HepG2 (cell line): ENCODE results near the gene KIAA0040. TPM values are rescaled to one million over a fixed set of nuclear protein-coding genes. Genes with fewer than 3 reads are reported as not detected.

Experiments used
- HMG20B ChIP-seq: conservative IDR thresholded peaks from 2 replicates; pipeline ENCODE4 v1.6.1; 2016; ENCODE audit warnings: missing genetic modification reagents, missing compliant biosample characterization
- MATR3 ChIP-seq: sonication (generic); formaldehyde crosslinking; IDR thresholded peaks from 2 replicates; pipeline ENCODE4 v1.4.0; 2020; ENCODE audit warnings: missing genetic modification reagents
- MAZ ChIP-seq, 2 experiments: sonication (generic) in 1 of 2; formaldehyde crosslinking in 1 of 2; IDR thresholded peaks; 2 replicates each; pipeline versions ENCODE4 v1.5.0 to v1.6.1; 2012 to 2020; ENCODE audit warnings: low read depth in 2 of 2, mild to moderate bottlenecking in 2 of 2, borderline replicate concordance in 1 of 2, improper control_type of control experiment in 1 of 2, low read length in 1 of 2, missing genetic modification reagents in 1 of 2, moderate library complexity in 1 of 2
- TRIM22 ChIP-seq: fragments of 450-650 bp; IDR thresholded peaks from 2 replicates; pipeline ENCODE4 v1.6.1; 2017
- ZBED4 ChIP-seq: sonication (generic); formaldehyde crosslinking; IDR thresholded peaks from 2 replicates; pipeline ENCODE4 v1.4.0; 2020; ENCODE audit warnings: missing genetic modification reagents, borderline replicate concordance
- ZBTB40 ChIP-seq, 2 experiments: fragments of 450-650 bp in 1 of 2; sonication (generic) in 1 of 2; formaldehyde crosslinking in 1 of 2; IDR thresholded peaks; 2 replicates each; pipeline versions ENCODE4 v1.6.1 to v1.8.0; 2016 to 2022; ENCODE audit warnings: antibody characterized with exemption in 1 of 2, mild to moderate bottlenecking in 1 of 2, missing genetic modification reagents in 1 of 2
- ZNF24 ChIP-seq: fragments of 450-650 bp; IDR thresholded peaks from 2 replicates; pipeline ENCODE4 v1.6.1; 2017; ENCODE audit warnings: antibody characterized with exemption, mild to moderate bottlenecking
- ZNF510 ChIP-seq: sonication (generic); formaldehyde crosslinking; IDR thresholded peaks from 2 replicates; pipeline ENCODE4 v1.4.0; 2020; ENCODE audit warnings: low read depth, mild to moderate bottlenecking, missing genetic modification reagents
- ZNF589 ChIP-seq: sonication (generic); formaldehyde crosslinking; conservative IDR thresholded peaks from 2 replicates; pipeline ENCODE4 v1.8.0; 2022; ENCODE audit warnings: mild to moderate bottlenecking, moderate library complexity, missing genetic modification reagents
- polyA plus RNA-seq, 8 experiments: library from polyadenylated mRNA; depleted of rRNA in 3 of 8; stranded (reverse) in 7 of 8; unstranded in 1 of 8; fragments of >200 nt; fragmentation: Illumina TruSeq in 4 of 8; extraction: Trizol in 4 of 8; gene quantifications; 2 replicates each; pipeline versions ENCODE4 v1.2.1 to v1.2.3, GENCODE V29; 2011 to 2016; ENCODE audit warnings: low read depth in 4 of 8, missing spikeins in 1 of 8, mixed read lengths in 1 of 8; ENCODE audit not compliant: insufficient read depth in 1 of 8
- total RNA-seq, 5 experiments: library from RNA; depleted of rRNA; stranded (reverse); fragments of >200 nt; fragmentation: Illumina TruSeq; extraction: Trizol; gene quantifications; 2 replicates each; pipeline ENCODE4 v1.2.3, GENCODE V29; 2016; ENCODE audit warnings: low read depth in 1 of 5

The KIAA0040 gene
- total and polyA plus RNA-seq, 2 of the 13 experiments (the other 11 are each of a cell fraction or from before 2014, with no cell fraction given), result 0.24 to 0.26 TPM

- TF ChIP-seq ZBTB40 (IDR thresholded peaks at IDR 0.05) (no peak), ZBTB40 (CRISPR knock-in tag; IDR thresholded peaks at IDR 0.05) (no peak), ZNF24 (no peak), ZNF510 (CRISPR knock-in tag) (no peak), MAZ (IDR thresholded peaks at IDR 0.05; ENCODE audit: borderline replicate concordance, low read depth, low read length) (no peak), MAZ (CRISPR knock-in tag; IDR thresholded peaks at IDR 0.05; ENCODE audit: low read depth) (no peak), ZNF589 (CRISPR knock-in tag) (no peak), HMG20B (no peak), MATR3 (CRISPR knock-in tag) (no peak), ZBED4 (no peak), TRIM22 (no peak)
These were observed 76.3 kb downstream of the KIAA0040 start (continued) for GRCh38 chr1:175116210-175116798.
